Motor neuron (in vitro differentiated cells): ENCODE measurements around the gene HLA-DPB1. TPM values are rescaled to one million over a fixed set of nuclear protein-coding genes. Genes with fewer than 3 reads are reported as not detected.
"Not testable (repeated sequence)": the region's sequence is repeated elsewhere in the genome, so short reads cannot be mapped to it uniquely, and the experiment has no call there.

Source experiments
- ATAC-seq, 8 experiments: fragments of 200-7000 bp; cut with Tn5 transposase; replicated peaks in 6 of 8; 2 replicates each; pipeline ENCODE4 v1.8.0; 2021; ENCODE audit warnings: mild to moderate bottlenecking in 8 of 8, moderate library complexity in 8 of 8
- H3K27ac ChIP-seq, 2 donors: fragments of 250-450 bp; sonication (Bioruptor Pico); 2 replicates each; pipeline ENCODE4 v1.9.0; 2021; ENCODE audit warnings: antibody characterized with exemption in 2 of 2, mild to moderate bottlenecking in 2 of 2, moderate library complexity in 1 of 2
- H3K4me1 ChIP-seq, 2 donors: fragments of 250-450 bp; sonication (Bioruptor Pico); replicated peaks in 1 of 2; 2 replicates each; pipeline ENCODE4 v1.6.1; 2021; ENCODE audit warnings: antibody characterized with exemption in 2 of 2, mild to moderate bottlenecking in 2 of 2, moderate library complexity in 1 of 2
- H3K4me3 ChIP-seq, 5 donors: fragments of 250-450 bp; sonication (Bioruptor Pico); 2 replicates each; pipeline ENCODE4 v1.9.0; 2021; ENCODE audit warnings: antibody characterized with exemption in 5 of 5, mild to moderate bottlenecking in 5 of 5, moderate library complexity in 4 of 5
- WGBS, 10 experiments: fragments of 450-650 bp; shearing (Covaris generic); methylation state at CpG; one replicate each; pipeline ENCODE4 v1.0.0; 2022; 5-methylcytosine and 5-hydroxymethylcytosine counted together
- in situ Hi-C, 9 experiments: fragments of 400-800 bp; cut with MboI; loops; one replicate each; pipeline ENCODE4 v1.15.0; 2021; ENCODE audit warnings: low sequenced_read_pairs in 9 of 9, low pct_unique_long_range_greater_than_20kb in 2 of 9; ENCODE audit not compliant: unreplicated experiment in 9 of 9
- total RNA-seq, 8 experiments: library from RNA; unstranded; fragments of 300-600 nt; gene quantifications; 2 replicates each; pipeline versions ENCODE4 v1.2.3 to v1.2.4, GENCODE V29; 2022

The HLA-DPB1 gene
- total RNA-seq, 8 experiments from 2014 or later: 0.55 to 16.5 (median 2.1) TPM

- Histone ChIP-seq H3K4me1 (no peaks in the 10 kb centered on the region), H3K4me3 (no peak overlapping the region), H3K27ac (no peak overlapping the region)
- ATAC-seq: peak in 3 of 8 experiments; percentile 32 to 81 (median 55)
- WGBS, 10 experiments: 0 to 80% (median 60%) methylated on average over 1 to 3 of the region's 9 CpGs; no CpG with 5 or more reads in 5 of the 10 experiments
- in situ Hi-C loops: no loop called here
Measured at GRCh38 chr6:33091957-33092356, 16.2 kb downstream of the HLA-DPB1 start.

- no peak for ATAC-seq
- Histone ChIP-seq H3K27ac (no peak overlapping the region), H3K4me3 (no peak overlapping the region), H3K4me1 (no peaks in the 10 kb centered on the region)
- in situ Hi-C loops: no loop called here
- 80 to 100% (median 100%) methylated on average over 1 to 3 of the region's 3 CpGs; no CpG with 5 or more reads in 5 of the 10 experiments for WGBS, 10 experiments
Measured at GRCh38 chr6:33092385-33092784, 16.6 kb downstream of the HLA-DPB1 start.

- 0 to 81% (median 53%) methylated on average over 1 to 3 of the region's 3 CpGs; no CpG with 5 or more reads in 3 of the 10 experiments for WGBS, 10 experiments
- ATAC-seq: no peak
- Histone ChIP-seq H3K4me3 (no peak overlapping the region), H3K4me1 (no peaks in the 10 kb centered on the region), H3K27ac (no peak overlapping the region)
- in situ Hi-C loops: no loop called here
Measured at GRCh38 chr6:33093855-33094254, 18.1 kb downstream of the HLA-DPB1 start.

- ATAC-seq: peak in 2 of 8 experiments; percentile 49 to 50
- Histone ChIP-seq H3K27ac (no peak overlapping the region), H3K4me3 (no peak overlapping the region), H3K4me1 (no peaks in the 10 kb centered on the region)
- WGBS, 10 experiments: 0 to 86% (median 60%) methylated on average over 1 of the region's 1 CpG; no CpG with 5 or more reads in 5 of the 10 experiments
- in situ Hi-C loops: no loop called here
Measured at GRCh38 chr6:33095681-33096080, 19.9 kb downstream of the HLA-DPB1 start.

GRCh38 chr6:33101121-33101737 is 25.4 kb downstream of the HLA-DPB1 start:
- in situ Hi-C loops: loop anchor here in 2 of 9 experiments (25.0 kb wide), 1 partner anchor 136 kb away; no protein-coding TSS in a partner anchor
- 25 to 100% (median 68%) methylated on average over 1 to 5 of the region's 5 CpGs; no CpG with 5 or more reads in 1 of the 10 experiments for WGBS, 10 experiments
- H3K27ac ChIP-seq, H3K4me1 ChIP-seq, H3K4me3 ChIP-seq, ATAC-seq: not testable (repeated sequence)

GRCh38 chr6:33103776-33104175 is 28.0 kb downstream of the HLA-DPB1 start:
- WGBS, 10 experiments: 0 to 60% (median 0%) methylated on average over 1 to 2 of the region's 3 CpGs; no CpG with 5 or more reads in 3 of the 10 experiments
- no peak overlapping the region for H3K4me3 ChIP-seq
- H3K27ac ChIP-seq: no peak overlapping the region
- ATAC-seq: no peak
- in situ Hi-C loops: loop anchor here in 2 of 9 experiments (25.0 kb wide), 1 partner anchor 134 kb away; no protein-coding TSS in a partner anchor
- no peaks in the 10 kb centered on the region for H3K4me1 ChIP-seq

- no peak overlapping the region for H3K4me3 ChIP-seq
- in situ Hi-C loops: loop anchor here in 2 of 9 experiments (25.0 kb wide), 1 partner anchor 132 kb away; no protein-coding TSS in a partner anchor
- no peak overlapping the region for H3K27ac ChIP-seq
- ATAC-seq: no peak
- no peaks in the 10 kb centered on the region for H3K4me1 ChIP-seq
- 0 to 100% (median 80%) methylated on average over 1 of the region's 1 CpG; no CpG with 5 or more reads in 3 of the 10 experiments for WGBS, 10 experiments
Measured at GRCh38 chr6:33104887-33105286, 29.1 kb downstream of the HLA-DPB1 start.

GRCh38 chr6:33105386-33105785 is 29.6 kb downstream of the HLA-DPB1 start:
- no peak for ATAC-seq
- in situ Hi-C loops: loop anchor here in 2 of 9 experiments (25.0 kb wide), 1 partner anchor 132 kb away; no protein-coding TSS in a partner anchor
- WGBS, 10 experiments: 20 to 90% (median 67%) methylated on average over 1 to 3 of the region's 3 CpGs; no CpG with 5 or more reads in 2 of the 10 experiments
- H3K4me3 ChIP-seq: no peak overlapping the region
- no peaks in the 10 kb centered on the region for H3K4me1 ChIP-seq
- H3K27ac ChIP-seq: no peak overlapping the region

- Histone ChIP-seq H3K4me1 (no peaks in the 10 kb centered on the region), H3K4me3 (no peak overlapping the region), H3K27ac (no peak overlapping the region)
- WGBS, 10 experiments: 12 to 69% (median 48%) methylated on average over 2 to 8 of the region's 9 CpGs; no CpG with 5 or more reads in 1 of the 10 experiments
- in situ Hi-C loops: loop anchor here in 2 of 9 experiments (25.0 kb wide), 1 partner anchor 131 kb away; no protein-coding TSS in a partner anchor
- ATAC-seq: no peak
Measured at GRCh38 chr6:33105916-33106871, 30.4 kb downstream of the HLA-DPB1 start.

- Histone ChIP-seq H3K27ac (no peak overlapping the region), H3K4me3 (no peak overlapping the region), H3K4me1 (no peaks in the 10 kb centered on the region)
- in situ Hi-C loops: loop anchor here in 2 of 9 experiments (25.0 kb wide), 1 partner anchor 130 kb away; no protein-coding TSS in a partner anchor
- WGBS, 10 experiments: 60 to 100% (median 64%) methylated on average over 1 to 2 of the region's 2 CpGs; no CpG with 5 or more reads in 6 of the 10 experiments
- no peak for ATAC-seq
Measured at GRCh38 chr6:33107641-33108040, 31.9 kb downstream of the HLA-DPB1 start.

- Histone ChIP-seq H3K4me3 (no peak overlapping the region), H3K27ac (no peak overlapping the region), H3K4me1 (no peaks in the 10 kb centered on the region)
- ATAC-seq: no peak
- WGBS, 10 experiments: 0 to 80% (median 33%) methylated on average over 1 to 2 of the region's 2 CpGs; no CpG with 5 or more reads in 1 of the 10 experiments
- in situ Hi-C loops: loop anchor here in 2 of 9 experiments (25.0 kb wide), 1 partner anchor 129 kb away; no protein-coding TSS in a partner anchor
Measured at GRCh38 chr6:33108307-33108706, 32.5 kb downstream of the HLA-DPB1 start.

- Histone ChIP-seq H3K4me3 (no peak overlapping the region), H3K27ac (no peak overlapping the region), H3K4me1 (peaks cover 0 to 5% of the 10 kb centered on the region in 2 donors)
- in situ Hi-C loops: loop anchor here in 2 of 9 experiments (25.0 kb wide), 1 partner anchor 125 kb away; no protein-coding TSS in a partner anchor
- ATAC-seq: peak; percentile 55 to 100 (median 90)
- WGBS, 10 experiments: 0 to 100% (median 63%) methylated on average over 1 of the region's 1 CpG; no CpG with 5 or more reads in 3 of the 10 experiments
Measured at GRCh38 chr6:33112148-33112547, 36.4 kb downstream of the HLA-DPB1 start.
